Spleen (tissue), 11 donors: Measurements from ENCODE around the gene ANKRD33. TPM values are rescaled to one million over a fixed set of nuclear protein-coding genes. Genes with fewer than 3 reads are reported as not detected.

Experiments used
- DNase-seq: peaks from one replicate; pipeline ENCODE4 v3.0.0-alpha.2; 2020
- H3K27ac ChIP-seq, 8 donors: fragments of 200-600 bp; sonication (generic) in 7 of 8; 1 replicate in 4 of 8; 2 replicates in 4 of 8; pipeline versions ENCODE4 v1.5.0 to v1.8.0; 2016 to 2021; ENCODE audit warnings: inconsistent platforms in 4 of 8, mild to moderate bottlenecking in 4 of 8, moderate library complexity in 1 of 8
- H3K27me3 ChIP-seq, 7 donors: fragments of 200-600 bp; sonication (generic) in 6 of 7; replicated peaks in 1 of 7; 1 replicate in 4 of 7; 2 replicates in 3 of 7; pipeline versions ENCODE4 v1.5.0 to v1.8.0; 2016 to 2021; ENCODE audit warnings: inconsistent platforms in 3 of 7, mild to moderate bottlenecking in 1 of 7
- H3K36me3 ChIP-seq, 6 donors: fragments of 200-600 bp; sonication (generic) in 5 of 6; 1 replicate in 4 of 6; 2 replicates in 2 of 6; pipeline versions ENCODE4 v1.5.0 to v1.8.0; 2016 to 2021; ENCODE audit warnings: inconsistent platforms in 2 of 6
- H3K4me1 ChIP-seq, 6 donors: fragments of 200-600 bp; sonication (generic) in 5 of 6; 1 replicate in 3 of 6; 2 replicates in 3 of 6; pipeline versions ENCODE4 v1.5.0 to v1.8.0; 2016 to 2021; ENCODE audit warnings: inconsistent platforms in 3 of 6
- H3K4me3 ChIP-seq, 8 donors: fragments of 200-600 bp; sonication (generic) in 7 of 8; 1 replicate in 4 of 8; 2 replicates in 4 of 8; pipeline versions ENCODE4 v1.5.0 to v1.8.0; 2016 to 2021; ENCODE audit warnings: inconsistent platforms in 4 of 8, mild to moderate bottlenecking in 4 of 8, moderate library complexity in 2 of 8
- H3K9me3 ChIP-seq, 8 donors: fragments of 200-600 bp; sonication (generic) in 7 of 8; 1 replicate in 4 of 8; 2 replicates in 4 of 8; pipeline versions ENCODE4 v1.5.0 to v1.8.0; 2016 to 2021; ENCODE audit warnings: inconsistent platforms in 4 of 8
- CTCF ChIP-seq, 11 experiments: fragments of 200-600 bp in 7 of 11; fragments of 450-650 bp in 4 of 11; sonication (generic) in 4 of 11; IDR thresholded peaks in 8 of 11; conservative IDR thresholded peaks in 3 of 11; 1 replicate in 7 of 11; 2 replicates in 4 of 11; pipeline versions ENCODE4 v1.4.0 to v1.8.0; 2016 to 2021; ENCODE audit warnings: antibody characterized with exemption in 11 of 11, inconsistent platforms in 4 of 11, mild to moderate bottlenecking in 1 of 11
- POLR2A ChIP-seq, 3 donors: fragments of 450-650 bp; IDR thresholded peaks; one replicate each; pipeline ENCODE4 v1.5.1; 2017; ENCODE audit warnings: antibody characterized with exemption in 3 of 3, mild to moderate bottlenecking in 1 of 3
- POLR2AphosphoS5 ChIP-seq, 3 donors: sonication (generic); formaldehyde crosslinking; IDR thresholded peaks; one replicate each; pipeline ENCODE4 v1.5.1; 2017; ENCODE audit warnings: antibody characterized with exemption in 3 of 3
- WGBS, 5 donors: extraction: QIAGEN DNeasy Blood & Tissue Kit in 3 of 5; methylation state at CpG; one replicate each; pipeline versions ENCODE4 v1.1.5 to v1.1.7; 2013 to 2018; 5-methylcytosine and 5-hydroxymethylcytosine counted together
- intact Hi-C: fragments of 100-400 bp; cut with DNase I; formaldehyde crosslinking; loops from one replicate; pipeline ENCODE4 v1.15.0; 2023; ENCODE audit warnings: low total_unique reads
- polyA plus RNA-seq, 3 donors: library from polyadenylated mRNA; stranded (reverse); fragments of 200-250 nt; gene quantifications; one replicate each; pipeline ENCODE4 v1.2.1, GENCODE V29; 2013
- total RNA-seq, 7 donors: library from RNA; depleted of rRNA in 3 of 7; stranded (reverse); fragments of >200 nt in 3 of 7; fragmentation: NEBNext Ultra II Directional in 4 of 7; extraction: Animal tissue kit (Norgen Biotek cat#: 25700) in 4 of 7; gene quantifications; one replicate each; pipeline versions ENCODE4 v1.1.0 to v1.2.1, GENCODE V29; 2016 to 2021
- donor health status: healthy with polysubstance abuse.
- donor health status: DM: no; HTN: no; CAD: no; lungs with moderate emphysema.
- donor health status: DM: no; HTN: no; CAD: no.
- donor health status: Bipolar disorder and iron deficiency.
- donor health status: healthy.
- donor health status: DM: no; HTN: no; CAD: no.
- donor health status: DM: yes; HTN: yes; CAD: no.

Gene ANKRD33
- total and polyA plus RNA-seq, 10 donors = not detected

GRCh38 chr12:51910168-51910567 lies 22.3 kb downstream of the ANKRD33 start:
- H3K9me3 ChIP-seq = no peaks in the 10 kb centered on the region
- no peak for DNase-seq
- H3K36me3 ChIP-seq = peaks cover 0 to 9% (median 3%) of the 10 kb centered on the region in 6 donors
- intact Hi-C loops = no loop called here
- H3K27ac ChIP-seq = peak overlapping the region in 7 of 8 donors; percentile 20 to 92 (median 78)
- H3K27me3 ChIP-seq = peaks cover 0 to 33% (median 9%) of the 10 kb centered on the region in 7 donors
- WGBS, 5 donors = 65 to 85% (median 70%) methylated on average over 6 of the region's 6 CpGs
- H3K4me1 ChIP-seq = peaks cover 32 to 96% (median 72%) of the 10 kb centered on the region in 6 donors
- H3K4me3 ChIP-seq = peak overlapping the region in 1 of 8 donors; percentile 15
- no peak for TF ChIP-seq POLR2AphosphoS5 (IDR thresholded peaks at IDR 0.05)
- TF ChIP-seq POLR2A (IDR thresholded peaks at IDR 0.05) = no peak
- no peak for TF ChIP-seq CTCF (IDR thresholded peaks at IDR 0.05 in 8 of 11, conservative IDR thresholded peaks at IDR 0.05 in 3 of 11)

DNA sequence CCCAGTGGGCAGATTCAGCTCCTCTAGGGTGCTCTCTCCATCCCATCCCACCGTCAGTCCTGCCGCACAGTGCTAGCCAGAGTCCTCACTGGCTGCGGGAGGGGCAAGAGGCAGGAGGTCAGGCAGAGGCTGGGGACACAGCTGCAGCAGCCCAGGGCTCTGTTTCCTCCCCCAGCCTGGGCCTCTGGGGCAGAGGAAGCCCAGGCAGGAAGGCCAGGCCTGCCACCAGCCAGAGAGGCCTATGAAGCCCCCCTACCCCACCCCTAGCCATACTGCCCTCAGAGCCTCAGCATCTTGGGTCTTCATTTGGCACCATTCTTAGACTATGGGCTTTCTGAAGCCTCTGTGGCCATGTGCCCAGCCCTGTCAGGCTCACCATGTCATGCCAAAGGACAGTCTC lies 22.8 kb downstream of the ANKRD33 start:
- DNase-seq = no peak
- Histone ChIP-seq H3K4me3 (peak overlapping the region in 1 of 8 donors; percentile 15), H3K9me3 (no peaks in the 10 kb centered on the region), H3K27me3 (peaks cover 0 to 32% (median 9%) of the 10 kb centered on the region in 7 donors), H3K4me1 (peaks cover 30 to 90% (median 69%) of the 10 kb centered on the region in 6 donors), H3K27ac (peak overlapping the region; percentile 5 to 92 (median 75)), H3K36me3 (peaks cover 0 to 14% (median 9%) of the 10 kb centered on the region in 6 donors)
- TF ChIP-seq POLR2A (IDR thresholded peaks at IDR 0.05) (no peak), POLR2AphosphoS5 (IDR thresholded peaks at IDR 0.05) (peak in 2 of 3 donors; percentile 37 to 43), CTCF (IDR thresholded peaks at IDR 0.05 in 8 of 11, conservative IDR thresholded peaks at IDR 0.05 in 3 of 11) (no peak)
- 25 to 48% (median 40%) methylated on average over 2 to 3 of the region's 3 CpGs for WGBS, 5 donors
- intact Hi-C loops = no loop called here

DNA sequence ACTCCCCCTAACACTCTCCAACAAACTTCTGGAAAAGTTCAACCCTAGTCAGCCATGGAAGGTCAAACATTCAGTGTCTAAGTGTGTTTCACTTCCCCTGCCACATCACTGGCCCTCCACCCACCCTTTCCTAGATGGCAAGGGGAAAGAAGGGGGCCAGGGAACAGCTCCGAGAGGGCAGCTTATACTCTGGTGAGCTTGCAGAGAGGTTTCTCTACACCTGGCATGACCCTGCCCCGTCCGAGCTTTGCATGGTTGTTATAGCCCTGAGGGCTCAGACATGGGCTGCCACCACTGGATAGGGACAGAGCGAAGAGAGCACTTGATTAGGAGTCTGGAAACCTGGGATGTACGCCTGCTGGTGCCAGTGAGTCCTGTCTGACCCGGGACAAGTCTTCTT lies 23.4 kb downstream of the ANKRD33 start:
- no peak for DNase-seq
- H3K4me3 ChIP-seq = peak overlapping the region in 1 of 8 donors; percentile 53
- H3K4me1 ChIP-seq = peaks cover 30 to 84% (median 62%) of the 10 kb centered on the region in 6 donors
- TF ChIP-seq POLR2A (IDR thresholded peaks at IDR 0.05) (no peak), CTCF (IDR thresholded peaks at IDR 0.05 in 8 of 11, conservative IDR thresholded peaks at IDR 0.05 in 3 of 11) (no peak), POLR2AphosphoS5 (IDR thresholded peaks at IDR 0.05) (no peak)
- H3K36me3 ChIP-seq = peaks cover 0 to 20% (median 12%) of the 10 kb centered on the region in 6 donors
- peak overlapping the region; percentile 5 to 92 (median 75) for H3K27ac ChIP-seq
- WGBS, 5 donors = 64 to 77% (median 69%) methylated on average over 6 of the region's 6 CpGs
- peaks cover 0 to 26% (median 9%) of the 10 kb centered on the region in 7 donors for H3K27me3 ChIP-seq
- H3K9me3 ChIP-seq = no peaks in the 10 kb centered on the region
- intact Hi-C loops = no loop called here

- Histone ChIP-seq H3K4me1 (peaks cover 29 to 82% (median 60%) of the 10 kb centered on the region in 6 donors), H3K36me3 (peaks cover 0 to 25% (median 12%) of the 10 kb centered on the region in 6 donors), H3K27ac (peak overlapping the region; percentile 5 to 92 (median 75)), H3K27me3 (peaks cover 0 to 19% (median 7%) of the 10 kb centered on the region in 7 donors), H3K9me3 (no peaks in the 10 kb centered on the region), H3K4me3 (peak overlapping the region in 5 of 8 donors; percentile 1 to 53 (median 15))
- TF ChIP-seq POLR2AphosphoS5 (IDR thresholded peaks at IDR 0.05) (peak; percentile 67 to 81 (median 71)), CTCF (IDR thresholded peaks at IDR 0.05 in 8 of 11, conservative IDR thresholded peaks at IDR 0.05 in 3 of 11) (no peak)
- no peak for DNase-seq
- 22 to 62% (median 35%) methylated on average over 8 of the region's 8 CpGs for WGBS, 5 donors
- intact Hi-C loops = no loop called here
Observed at GRCh38 chr12:51911788-51912711, 24.1 kb downstream of the ANKRD33 start.
